NCI-H2107 treated with DMSO at 0.1 percent for 48 hours (cell line): Measurements from ENCODE around the gene NXN.
"Not testable (repeated sequence)": the region's sequence is repeated elsewhere in the genome, so short reads cannot be mapped to it uniquely, and the experiment has no call there.

ENCODE experiments used
- DNase-seq: peaks from one replicate; lab custom pipeline; 2025; ENCODE audit not compliant: unreplicated experiment; lab: John Stamatoyannopoulos, UW

NXN gene

GRCh38 chr17:785901-786300, 193.7 kb downstream of the NXN start:
- not testable (repeated sequence) for DNase-seq

GRCh38 chr17:784143-784542, 195.4 kb downstream of the NXN start:
- no peak for DNase-seq

GRCh38 chr17:781805-782731, 197.5 kb downstream of the NXN start, which contains the start of the genes GLOD4 and MRM3:
Gene GLOD4, minus strand, starts transcription at chr17:782280. Its CDS starts 25 bp downstream, at chr17:782255.
Gene MRM3, plus strand, starts transcription at chr17:782353. Its CDS starts 26 bp downstream, at chr17:782379.
- DNase-seq = peak; percentile 39

- no peak for DNase-seq
Measured at GRCh38 chr17:778096-778495, 201.5 kb downstream of the NXN start.

- no peak for DNase-seq
Measured at GRCh38 chr17:774313-774584, 205.3 kb downstream of the NXN start.

GRCh38 chr17:773467-774312, 205.9 kb downstream of the NXN start:
- DNase-seq = no peak

- no peak for DNase-seq
Measured at GRCh38 chr17:773016-773415, 206.6 kb downstream of the NXN start.

- no peak for DNase-seq
Measured at GRCh38 chr17:767076-767475, 212.5 kb downstream of the NXN start.

- DNase-seq = no peak
Measured at GRCh38 chr17:760371-760770, 219.2 kb downstream of the NXN start.

GRCh38 chr17:759964-760363, 219.6 kb downstream of the NXN start:
- no peak for DNase-seq

GRCh38 chr17:756010-756567, 223.5 kb downstream of the NXN start:
- DNase-seq = not testable (repeated sequence)

- DNase-seq = not testable (repeated sequence)
Measured at GRCh38 chr17:755319-755961, 224.1 kb downstream of the NXN start.

- no peak for DNase-seq
Measured at GRCh38 chr17:753418-753817, 226.2 kb downstream of the NXN start.

GRCh38 chr17:752620-753219, 226.9 kb downstream of the NXN start:
- no peak for DNase-seq

GRCh38 chr17:752002-752619, 227.5 kb downstream of the NXN start, which contains the start of gene GEMIN4:
Gene GEMIN4, minus strand, starts transcription at chr17:752264. Its CDS starts 122 bp downstream, at chr17:752142.
- DNase-seq = peak; percentile 41

- DNase-seq = no peak
Measured at GRCh38 chr17:751269-752001, 228.1 kb downstream of the NXN start.

- no peak for DNase-seq
Measured at GRCh38 chr17:750431-751037, 229.0 kb downstream of the NXN start.

- not testable (repeated sequence) for DNase-seq
Measured at GRCh38 chr17:749359-749758, 230.2 kb downstream of the NXN start.
